B cell (primary cell): ENCODE results near the gene RASA4B.

Experiments used
- CTCF ChIP-seq: fragments of 200-600 bp; IDR thresholded peaks from one replicate; pipeline ENCODE4 v1.8.0; 2022; ENCODE audit warnings: antibody characterized with exemption, mild to moderate bottlenecking
- EZH2 ChIP-seq: IDR thresholded peaks from 2 replicates; pipeline ENCODE4 v1.6.1; 2012; ENCODE audit warnings: borderline replicate concordance, low read depth, mild to moderate bottlenecking, moderate library complexity, low read length; ENCODE audit not compliant: insufficient read depth, poor library complexity, severe bottlenecking

GRCh38 chr7:102436118-102436517 lies 81.5 kb downstream of the RASA4B start:
- TF ChIP-seq CTCF: no peak
- no peak for TF ChIP-seq EZH2
